Measurements from ENCODE around the gene ITIH1. TPM values are rescaled to one million over a fixed set of nuclear protein-coding genes. Genes with fewer than 3 reads are reported as not detected.

Gene ITIH1
- total RNA-seq, 1 experiment from 2014 or later = not detected

- Histone ChIP-seq H3K4me3 (ENCODE audit: insufficient read depth, low read depth, low read length) (no peak overlapping the region), H3K36me3 (replicated peaks; ENCODE audit: control insufficient read depth, insufficient read depth, low read length) (peaks cover 6% of the 10 kb centered on the region), H3K27me3 (ENCODE audit: control insufficient read depth, insufficient read depth, low read length) (no peaks in the 10 kb centered on the region)
- DNase-seq = no peak
These were observed 64.0 kb downstream of the ITIH1 start for GRCh38 chr3:52841211-52841980.

Other genes starting within 250 kb of the ITIH1 start
- 302 and 311 TPM in 2 replicates for gene NT5DC2, start 243.7 kb upstream of the ITIH1 start, total RNA-seq (2014; rRNA removed; shearing (Covaris generic))
- 17.0 and 21.5 TPM in 2 replicates for gene UQCC5, start 241.0 kb upstream of the ITIH1 start, total RNA-seq (2014; rRNA removed; shearing (Covaris generic))
- gene PBRM1, start 91.7 kb upstream of the ITIH1 start, total RNA-seq (2014; rRNA removed; shearing (Covaris generic)) = 29.1 and 39.6 TPM in 2 replicates
- 148 and 237 TPM in 2 replicates for gene GNL3, start 91.6 kb upstream of the ITIH1 start, total RNA-seq (2014; rRNA removed; shearing (Covaris generic))
- gene GLT8D1, start 71.8 kb upstream of the ITIH1 start, total RNA-seq (2014; rRNA removed; shearing (Covaris generic)) = 48.2 and 65.7 TPM in 2 replicates
- 84.5 and 85.3 TPM in 2 replicates for gene SPCS1, start 71.5 kb upstream of the ITIH1 start, total RNA-seq (2014; rRNA removed; shearing (Covaris generic))
- 26.2 and 36.5 TPM in 2 replicates for gene NEK4, start 6.7 kb upstream of the ITIH1 start, total RNA-seq (2014; rRNA removed; shearing (Covaris generic))
- not detected in 2 replicates for gene ITIH3, start 17.2 kb downstream of the ITIH1 start, total RNA-seq (2014; rRNA removed; shearing (Covaris generic))
- gene ITIH4, start 53.1 kb downstream of the ITIH1 start, total RNA-seq (2014; rRNA removed; shearing (Covaris generic)) = 0.14 TPM in 1 of 2 replicates, not detected in the other
- 0.63 and 0.97 TPM in 2 replicates for gene MUSTN1, start 57.4 kb downstream of the ITIH1 start, total RNA-seq (2014; rRNA removed; shearing (Covaris generic))
- gene STIMATE, start 119.9 kb downstream of the ITIH1 start, total RNA-seq (2014; rRNA removed; shearing (Covaris generic)) = 10.9 and 19.3 TPM in 2 replicates

Data from H7 (cell line).